GM21447 (cell line): Measurements from ENCODE around the gene C10orf90.

ENCODE experiments used
- ATAC-seq: cut with Tn5 transposase; IDR thresholded peaks from one replicate; pipeline ENCODE4 v1.9.1; 2021; ENCODE audit not compliant: unreplicated experiment

Gene C10orf90

GRCh38 chr10:126675656-126676438 lies 5.4 kb upstream of the C10orf90 start:
- ATAC-seq: no peak

- ATAC-seq: no peak
Observed at GRCh38 chr10:126674741-126675515, 4.4 kb upstream of the C10orf90 start.

- ATAC-seq: no peak
Observed at GRCh38 chr10:126673565-126673964, 3.1 kb upstream of the C10orf90 start.

- no peak for ATAC-seq
Observed at GRCh38 chr10:126671402-126671975, 996 bp upstream of the C10orf90 start.

- no peak for ATAC-seq
Observed at GRCh38 chr10:126670895-126671261, 385 bp upstream of the C10orf90 start.

GRCh38 chr10:126669168-126669567 lies 1.3 kb downstream of the C10orf90 start:
- no peak for ATAC-seq

GRCh38 chr10:126668505-126668904 lies 2.0 kb downstream of the C10orf90 start:
- no peak for ATAC-seq

GRCh38 chr10:126667568-126667967 lies 2.9 kb downstream of the C10orf90 start:
- ATAC-seq: no peak

- no peak for ATAC-seq
Observed at GRCh38 chr10:126665207-126665606, 5.3 kb downstream of the C10orf90 start.

- ATAC-seq: no peak
Observed at GRCh38 chr10:126663880-126664279, 6.6 kb downstream of the C10orf90 start.

GRCh38 chr10:126663328-126663727 lies 7.2 kb downstream of the C10orf90 start:
- ATAC-seq: no peak

GRCh38 chr10:126661841-126662515 lies 8.5 kb downstream of the C10orf90 start:
- ATAC-seq: no peak

- ATAC-seq: no peak
Observed at GRCh38 chr10:126661356-126661755, 9.1 kb downstream of the C10orf90 start.

GRCh38 chr10:126659750-126660149 lies 10.7 kb downstream of the C10orf90 start:
- no peak for ATAC-seq

GRCh38 chr10:126658928-126659327 lies 11.6 kb downstream of the C10orf90 start:
- ATAC-seq: no peak

GRCh38 chr10:126654579-126654978 lies 15.9 kb downstream of the C10orf90 start:
- no peak for ATAC-seq

- no peak for ATAC-seq
Observed at GRCh38 chr10:126651467-126651866, 19.0 kb downstream of the C10orf90 start.

- ATAC-seq: no peak
Observed at GRCh38 chr10:126650161-126650560, 20.3 kb downstream of the C10orf90 start.

GRCh38 chr10:126647116-126647515 lies 23.4 kb downstream of the C10orf90 start:
- no peak for ATAC-seq

GRCh38 chr10:126646110-126646509 lies 24.4 kb downstream of the C10orf90 start:
- ATAC-seq: no peak

GRCh38 chr10:126640401-126640800 lies 30.1 kb downstream of the C10orf90 start:
- no peak for ATAC-seq
